Panc1 (cell line): Measurements from ENCODE around the gene RALB. TPM values are rescaled to one million over a fixed set of nuclear protein-coding genes. Genes with fewer than 3 reads are reported as not detected.
"Not testable (repeated sequence)": the region's sequence is repeated elsewhere in the genome, so short reads cannot be mapped to it uniquely, and the experiment has no call there.

ENCODE experiments used
- ATAC-seq: fragments of 200-7000 bp; cut with Tn5 transposase; 2 replicates; pipeline ENCODE4 v1.9.1; 2020; ENCODE audit warnings: mild to moderate bottlenecking, moderate library complexity
- BruUV-seq: library from RNA; stranded (reverse); fragments of 400-500 nt; replicated peaks from 2 replicates; lab custom pipeline; 2021; lab: Mats Ljungman, UMichigan
- CTCF ChIA-PET: fragments of 300-600 bp; sonication (Branson Sonifier 250); formaldehyde crosslinking; loops from one replicate; lab custom pipeline; 2022; ENCODE audit warnings: antibody characterized with exemption; lab: Charles Lee
- POLR2A ChIA-PET: fragments of 300-600 bp; sonication (Branson Sonifier 250); formaldehyde crosslinking; loops from one replicate; lab custom pipeline; 2022; ENCODE audit warnings: antibody characterized with exemption; lab: Charles Lee
- DNase-seq: peaks from one replicate; pipeline ENCODE4 v3.0.0-alpha.2; 2010; ENCODE audit warnings: low read depth, low spot score
- H3K27ac ChIP-seq: 2 replicates; pipeline ENCODE4 v1.5.1; 2011; ENCODE audit warnings: mild to moderate bottlenecking, low read length, inconsistent platforms
- H3K27me3 ChIP-seq: fragments of 200-500 bp; sonication (Bioruptor generic); 2 replicates; pipeline ENCODE4 v1.6.0; 2014; ENCODE audit warnings: low read length, inconsistent platforms; ENCODE audit not compliant: control insufficient read depth, insufficient read depth
- H3K36me3 ChIP-seq: fragments of 200-500 bp; sonication (Bioruptor generic); 2 replicates; pipeline ENCODE4 v1.5.1; 2014; ENCODE audit warnings: inconsistent platforms, mild to moderate bottlenecking, low read length, moderate library complexity; ENCODE audit not compliant: control insufficient read depth, insufficient read depth
- H3K4me1 ChIP-seq: 2 replicates; pipeline ENCODE4 v1.5.1; 2011; ENCODE audit warnings: inconsistent platforms, mild to moderate bottlenecking, low read length, moderate library complexity; ENCODE audit not compliant: control insufficient read depth, insufficient read depth
- H3K4me3 ChIP-seq, 2 experiments: 2 replicates each; pipeline ENCODE4 v1.5.1; 2011 to 2012; ENCODE audit warnings: low read depth in 2 of 2, low read length in 2 of 2, mild to moderate bottlenecking in 2 of 2, inconsistent platforms in 1 of 2, moderate library complexity in 1 of 2
- H3K9me3 ChIP-seq: fragments of 200-500 bp; sonication (Bioruptor generic); 2 replicates; pipeline ENCODE4 v1.5.1; 2014; ENCODE audit warnings: low read depth, mild to moderate bottlenecking, inconsistent platforms, low read length, moderate library complexity; ENCODE audit not compliant: control insufficient read depth, insufficient read depth
- POLR2AphosphoS5 ChIP-seq: IDR thresholded peaks from 2 replicates; pipeline ENCODE4 v1.6.1; 2012; ENCODE audit warnings: mild to moderate bottlenecking, low read depth, low read length, moderate library complexity
- SIN3A ChIP-seq: IDR thresholded peaks from 2 replicates; pipeline ENCODE4 v1.6.1; 2012; ENCODE audit warnings: low read depth, mild to moderate bottlenecking, low read length, moderate library complexity, borderline replicate concordance; ENCODE audit not compliant: insufficient read depth
- TCF7L2 ChIP-seq: IDR thresholded peaks from 2 replicates; pipeline ENCODE4 v1.6.1; 2011; ENCODE audit warnings: mild to moderate bottlenecking, low read depth, low read length, inconsistent platforms
- in situ Hi-C: cut with HindIII; loops from 2 replicates; pipeline ENCODE4 v1.10.0; 2016; ENCODE audit warnings: low sequenced_read_pairs, low pct_unique_long_range_greater_than_20kb
- intact Hi-C: fragments of 100-400 bp; cut with micrococcal nuclease; formaldehyde crosslinking; loops from one replicate; pipeline ENCODE4 v1.10.0; 2022; ENCODE audit not compliant: unreplicated experiment
- total RNA-seq: library from RNA; stranded (reverse); gene quantifications from one replicate; pipeline ENCODE4 v1.2.1, GENCODE V29; 2021; ENCODE audit not compliant: unreplicated experiment
- TF ChIP-seq, protein P1 (sequence below): fragments of 450-650 bp; IDR thresholded peaks from 2 replicates; pipeline ENCODE4 v1.5.1; 2017; ENCODE audit warnings: mild to moderate bottlenecking
- TF ChIP-seq, protein P2 (sequence below), 2 experiments: IDR thresholded peaks; 2 replicates each; pipeline ENCODE4 v1.6.1; 2011 to 2012; ENCODE audit warnings: low read depth in 2 of 2, control low read depth in 1 of 2, low read length in 1 of 2, mild to moderate bottlenecking in 1 of 2, moderate library complexity in 1 of 2; ENCODE audit not compliant: insufficient read depth in 1 of 2

The RALB gene
- total RNA-seq, 1 experiment from 2014 or later = 47.8 TPM

GRCh38 chr2:120258196-120258595, 5.5 kb downstream of the RALB start:
- Histone ChIP-seq H3K4me1 (peaks cover 8% of the 10 kb centered on the region), H3K9me3 (no peaks in the 10 kb centered on the region; the same call in 1 of the 2 replicates), H3K4me3 (no peak overlapping the region), H3K27me3 (no peaks in the 10 kb centered on the region), H3K36me3 (no peaks in the 10 kb centered on the region; the same call in none of the 2 replicates), H3K27ac (no peak overlapping the region)
- intact Hi-C loops = no loop called here
- no TSS peak for BruUV-seq
- DNase-seq (no peak), ATAC-seq (no peak)
- CTCF ChIA-PET = no interaction called here
- in situ Hi-C loops = no loop called here
- no peak for TF ChIP-seq POLR2AphosphoS5
- TF ChIP-seq TCF7L2 = no peak
- TF ChIP-seq, protein P1, sequence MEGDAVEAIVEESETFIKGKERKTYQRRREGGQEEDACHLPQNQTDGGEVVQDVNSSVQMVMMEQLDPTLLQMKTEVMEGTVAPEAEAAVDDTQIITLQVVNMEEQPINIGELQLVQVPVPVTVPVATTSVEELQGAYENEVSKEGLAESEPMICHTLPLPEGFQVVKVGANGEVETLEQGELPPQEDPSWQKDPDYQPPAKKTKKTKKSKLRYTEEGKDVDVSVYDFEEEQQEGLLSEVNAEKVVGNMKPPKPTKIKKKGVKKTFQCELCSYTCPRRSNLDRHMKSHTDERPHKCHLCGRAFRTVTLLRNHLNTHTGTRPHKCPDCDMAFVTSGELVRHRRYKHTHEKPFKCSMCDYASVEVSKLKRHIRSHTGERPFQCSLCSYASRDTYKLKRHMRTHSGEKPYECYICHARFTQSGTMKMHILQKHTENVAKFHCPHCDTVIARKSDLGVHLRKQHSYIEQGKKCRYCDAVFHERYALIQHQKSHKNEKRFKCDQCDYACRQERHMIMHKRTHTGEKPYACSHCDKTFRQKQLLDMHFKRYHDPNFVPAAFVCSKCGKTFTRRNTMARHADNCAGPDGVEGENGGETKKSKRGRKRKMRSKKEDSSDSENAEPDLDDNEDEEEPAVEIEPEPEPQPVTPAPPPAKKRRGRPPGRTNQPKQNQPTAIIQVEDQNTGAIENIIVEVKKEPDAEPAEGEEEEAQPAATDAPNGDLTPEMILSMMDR = no peak
- TF ChIP-seq SIN3A = no peak
- TF ChIP-seq, protein P2, sequence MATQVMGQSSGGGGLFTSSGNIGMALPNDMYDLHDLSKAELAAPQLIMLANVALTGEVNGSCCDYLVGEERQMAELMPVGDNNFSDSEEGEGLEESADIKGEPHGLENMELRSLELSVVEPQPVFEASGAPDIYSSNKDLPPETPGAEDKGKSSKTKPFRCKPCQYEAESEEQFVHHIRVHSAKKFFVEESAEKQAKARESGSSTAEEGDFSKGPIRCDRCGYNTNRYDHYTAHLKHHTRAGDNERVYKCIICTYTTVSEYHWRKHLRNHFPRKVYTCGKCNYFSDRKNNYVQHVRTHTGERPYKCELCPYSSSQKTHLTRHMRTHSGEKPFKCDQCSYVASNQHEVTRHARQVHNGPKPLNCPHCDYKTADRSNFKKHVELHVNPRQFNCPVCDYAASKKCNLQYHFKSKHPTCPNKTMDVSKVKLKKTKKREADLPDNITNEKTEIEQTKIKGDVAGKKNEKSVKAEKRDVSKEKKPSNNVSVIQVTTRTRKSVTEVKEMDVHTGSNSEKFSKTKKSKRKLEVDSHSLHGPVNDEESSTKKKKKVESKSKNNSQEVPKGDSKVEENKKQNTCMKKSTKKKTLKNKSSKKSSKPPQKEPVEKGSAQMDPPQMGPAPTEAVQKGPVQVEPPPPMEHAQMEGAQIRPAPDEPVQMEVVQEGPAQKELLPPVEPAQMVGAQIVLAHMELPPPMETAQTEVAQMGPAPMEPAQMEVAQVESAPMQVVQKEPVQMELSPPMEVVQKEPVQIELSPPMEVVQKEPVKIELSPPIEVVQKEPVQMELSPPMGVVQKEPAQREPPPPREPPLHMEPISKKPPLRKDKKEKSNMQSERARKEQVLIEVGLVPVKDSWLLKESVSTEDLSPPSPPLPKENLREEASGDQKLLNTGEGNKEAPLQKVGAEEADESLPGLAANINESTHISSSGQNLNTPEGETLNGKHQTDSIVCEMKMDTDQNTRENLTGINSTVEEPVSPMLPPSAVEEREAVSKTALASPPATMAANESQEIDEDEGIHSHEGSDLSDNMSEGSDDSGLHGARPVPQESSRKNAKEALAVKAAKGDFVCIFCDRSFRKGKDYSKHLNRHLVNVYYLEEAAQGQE (IDR thresholded peaks at IDR 0.05; ENCODE audit: insufficient read depth in 1 of 2, low read depth in 2 of 2, low read length in 1 of 2) = no peak
- POLR2A ChIA-PET = no interaction called here

GRCh38 chr2:120259939-120260338, 7.3 kb downstream of the RALB start:
- ATAC-seq, CTCF ChIA-PET, H3K27me3 ChIP-seq, H3K9me3 ChIP-seq, in situ Hi-C loops, H3K4me3 ChIP-seq, BruUV-seq, H3K4me1 ChIP-seq, H3K27ac ChIP-seq, intact Hi-C loops, DNase-seq, H3K36me3 ChIP-seq: not testable (repeated sequence)
- POLR2A ChIA-PET = interaction anchor here (0.7 kb wide), 1 partner anchor 366 kb away, joined by 3 read pairs; no protein-coding TSS in a partner anchor

DNA sequence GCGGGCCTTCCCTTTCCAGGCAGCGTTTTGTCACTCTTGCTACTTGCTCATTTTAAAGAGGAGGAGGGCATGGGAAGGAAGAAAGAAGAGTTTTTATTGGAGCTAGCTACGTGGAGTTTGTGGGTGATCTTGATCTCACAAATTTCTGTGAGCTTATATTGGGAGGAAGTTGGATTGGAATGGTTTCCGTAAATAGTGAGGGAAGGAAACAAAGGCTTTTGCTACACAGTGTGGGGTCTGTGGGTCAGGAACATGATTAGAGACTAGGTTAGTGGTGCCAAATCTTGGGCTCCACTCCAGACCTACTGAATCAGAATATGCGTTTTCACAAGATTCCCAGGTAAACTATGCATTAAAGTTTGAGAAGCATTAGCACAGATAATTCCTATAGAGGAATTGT, 8.1 kb downstream of the RALB start:
- no peak for TF ChIP-seq SIN3A
- TF ChIP-seq, protein P1 = no peak
- no peak for TF ChIP-seq TCF7L2
- no peak for TF ChIP-seq POLR2AphosphoS5
- TF ChIP-seq, protein P2 (IDR thresholded peaks at IDR 0.05; ENCODE audit: insufficient read depth in 1 of 2, low read depth in 2 of 2, low read length in 1 of 2) = no peak
- intact Hi-C loops (no loop called here), in situ Hi-C loops (no loop called here)
- no peaks in the 10 kb centered on the region for H3K27me3 ChIP-seq
- H3K36me3 ChIP-seq = no peaks in the 10 kb centered on the region; the same call in 1 of the 2 replicates
- CTCF ChIA-PET = no interaction called here
- ATAC-seq (no peak), DNase-seq (no peak)
- POLR2A ChIA-PET = no interaction called here
- H3K9me3 ChIP-seq = no peaks in the 10 kb centered on the region; the same call in 1 of the 2 replicates
- no peak overlapping the region for H3K4me3 ChIP-seq
- H3K27ac ChIP-seq = no peak overlapping the region
- H3K4me1 ChIP-seq = no peaks in the 10 kb centered on the region; the same call in 1 of the 2 replicates
- no TSS peak for BruUV-seq
